OCI-LY3 (cell line): Measurements from ENCODE around the gene NDUFB10.

ENCODE experiments used
- H2AFZ ChIP-seq: fragments of 200-600, 300-600 bp; shearing (Covaris generic); 2 replicates; pipeline ENCODE4 v1.6.0; 2014; ENCODE audit warnings: antibody characterized with exemption, low read depth, low read length
- H3K27ac ChIP-seq: fragments of 200-600, 300-600 bp; sonication (generic); 2 replicates; pipeline ENCODE4 v1.5.1; 2014; ENCODE audit warnings: mild to moderate bottlenecking, low read length, moderate library complexity, mixed read lengths
- H3K27me3 ChIP-seq: fragments of 200-600, 300-600 bp; sonication (generic); 2 replicates; pipeline ENCODE4 v1.6.1; 2014; ENCODE audit warnings: low read depth, low read length, mixed read lengths
- H3K36me3 ChIP-seq: fragments of 200-600, 300-600 bp; sonication (generic); replicated peaks from 2 replicates; pipeline ENCODE3; 2014; ENCODE audit warnings: low read depth, low read length, mixed read lengths
- H3K4me1 ChIP-seq: fragments of 300-600, 200-600 bp; sonication (generic); 2 replicates; pipeline ENCODE4 v1.6.1; 2014; ENCODE audit warnings: low read length, mixed read lengths
- H3K4me2 ChIP-seq: fragments of 200-600, 300-600 bp; sonication (generic); 2 replicates; pipeline ENCODE4 v1.6.1; 2014; ENCODE audit warnings: low read length, mixed read lengths
- H3K4me3 ChIP-seq: fragments of 300-600, 200-600 bp; sonication (generic); 2 replicates; pipeline ENCODE4 v1.5.1; 2014; ENCODE audit warnings: antibody characterized with exemption, mild to moderate bottlenecking, low read length, moderate library complexity
- H3K79me2 ChIP-seq: fragments of 300-600, 200-600 bp; shearing (Covaris generic); 2 replicates; pipeline ENCODE4 v1.6.1; 2014; ENCODE audit warnings: mild to moderate bottlenecking, low read length, mixed read lengths
- H3K9ac ChIP-seq: fragments of 300-600, 200-600 bp; shearing (Covaris generic); 2 replicates; pipeline ENCODE4 v1.6.0; 2014; ENCODE audit warnings: mild to moderate bottlenecking, low read length, moderate library complexity
- H3K9me3 ChIP-seq: fragments of 200-600, 300-600 bp; shearing (Covaris generic); 2 replicates; pipeline ENCODE4 v1.6.1; 2014; ENCODE audit warnings: low read length, mixed read lengths; ENCODE audit not compliant: insufficient read depth
- H4K20me1 ChIP-seq: fragments of 200-600, 300-600 bp; sonication (generic); 2 replicates; pipeline ENCODE4 v1.6.1; 2016; ENCODE audit warnings: low read length, mixed read lengths; ENCODE audit not compliant: insufficient read depth
- CTCF ChIP-seq: fragments of 200-600, 300-600 bp; sonication (generic); IDR thresholded peaks from 2 replicates; pipeline ENCODE4 v1.5.1; 2014; ENCODE audit warnings: antibody characterized with exemption, low read length, low read depth
- EZH2phosphoT487 ChIP-seq: fragments of 200-600 bp; shearing (Covaris generic); IDR thresholded peaks from 2 replicates; pipeline ENCODE4 v1.6.1; 2018; ENCODE audit warnings: antibody characterized with exemption, mixed run types, low read depth

The NDUFB10 gene

DNA sequence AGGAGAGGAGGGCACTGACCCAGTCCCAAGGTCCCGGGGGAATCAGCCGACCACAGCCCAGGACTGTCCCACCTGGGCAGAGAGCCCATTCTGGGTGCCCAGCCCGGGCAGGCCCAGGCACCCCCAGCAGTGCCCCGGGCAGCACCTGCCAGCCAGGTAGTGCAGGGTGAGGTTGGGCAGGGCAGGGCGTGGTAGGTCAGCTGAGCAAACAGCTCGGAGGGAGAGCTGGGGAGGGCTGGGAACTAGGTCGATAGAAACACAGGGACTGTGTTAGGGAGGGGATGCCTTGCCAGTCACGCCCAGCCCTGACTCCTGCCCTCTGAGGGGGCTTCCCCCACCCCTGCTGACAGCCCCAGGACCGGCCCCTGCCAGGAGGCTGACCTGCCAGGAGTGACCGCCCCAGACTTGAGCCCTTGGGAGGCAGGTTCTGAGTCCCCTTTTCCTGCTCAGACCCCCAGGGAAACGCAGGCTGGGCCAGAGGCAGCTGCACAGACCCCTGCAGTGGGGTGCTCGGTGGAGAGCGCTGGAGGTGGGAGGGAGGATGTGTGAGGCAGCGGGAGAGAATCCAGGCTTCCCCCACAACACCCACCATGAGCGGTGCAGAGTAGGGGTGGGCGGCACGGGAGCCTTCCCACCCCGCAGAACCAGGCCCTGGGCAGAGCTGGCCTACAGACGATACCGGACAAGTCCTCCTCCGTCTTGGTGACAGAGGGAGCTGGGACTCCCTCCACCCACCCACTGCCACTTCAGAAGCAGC, 45.8 kb upstream of the NDUFB10 start:
- no peak overlapping the region for H3K9ac ChIP-seq
- H3K4me2 ChIP-seq, result no peak overlapping the region
- no peaks in the 10 kb centered on the region for H4K20me1 ChIP-seq
- TF ChIP-seq EZH2phosphoT487, result no peak
- no peak for TF ChIP-seq CTCF
- H2AFZ ChIP-seq, result no peak overlapping the region
- no peaks in the 10 kb centered on the region for H3K4me1 ChIP-seq
- H3K27me3 ChIP-seq, result no peaks in the 10 kb centered on the region
- H3K27ac ChIP-seq, result no peak overlapping the region
- no peak overlapping the region for H3K4me3 ChIP-seq
- no peaks in the 10 kb centered on the region for H3K79me2 ChIP-seq
- H3K36me3 ChIP-seq, result no peaks in the 10 kb centered on the region
- no peaks in the 10 kb centered on the region for H3K9me3 ChIP-seq

DNA sequence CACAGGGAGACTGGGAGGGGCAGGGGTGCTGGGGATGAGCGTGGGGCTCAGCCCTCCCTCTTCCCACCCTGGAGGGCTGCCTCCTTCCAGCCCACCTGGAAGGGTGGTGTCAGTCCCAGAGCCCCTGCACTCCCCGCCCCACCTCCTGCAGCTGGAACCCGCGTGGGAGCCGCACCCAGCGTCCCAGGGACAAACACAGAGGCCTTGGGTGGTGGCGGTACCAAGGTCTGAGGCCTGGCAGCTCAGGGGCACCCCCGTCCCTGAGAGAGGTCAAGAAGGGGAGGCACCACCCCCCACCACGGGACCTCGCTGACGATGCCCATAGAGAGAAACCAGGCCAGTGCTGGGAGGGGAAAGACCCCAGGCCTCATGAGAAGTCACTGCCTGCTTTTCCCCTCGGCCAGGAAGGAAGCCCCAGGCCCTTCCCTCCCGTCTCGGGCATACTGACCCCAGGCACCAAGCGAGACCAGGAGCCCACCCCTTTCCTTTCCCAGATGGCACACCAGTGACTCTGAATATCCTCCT, 45.2 kb upstream of the NDUFB10 start:
- Histone ChIP-seq H3K4me2 (no peak overlapping the region), H3K79me2 (no peaks in the 10 kb centered on the region)

DNA sequence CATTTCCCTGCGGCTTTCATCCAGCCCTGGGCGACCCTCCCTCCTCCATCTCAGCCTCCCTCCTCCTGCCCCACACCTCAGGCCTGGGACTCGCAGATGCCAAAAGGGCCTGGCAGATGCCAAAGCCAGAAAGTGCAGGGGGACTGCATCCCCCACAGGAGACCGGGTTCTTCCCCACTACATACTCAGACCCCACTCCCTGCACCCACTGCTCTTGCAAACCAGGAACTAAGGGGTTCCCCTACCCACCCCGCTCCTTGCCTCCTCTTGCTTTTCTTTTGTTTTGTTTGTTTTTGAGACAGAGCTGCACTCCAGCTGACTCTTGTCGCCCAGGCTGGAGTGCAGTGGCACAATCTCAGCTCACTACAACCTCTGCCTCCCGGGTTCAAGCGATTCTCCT, 44.4 kb upstream of the NDUFB10 start:
- no peak overlapping the region for H3K4me3 ChIP-seq
- TF ChIP-seq CTCF, result no peak
- no peak for TF ChIP-seq EZH2phosphoT487
- H3K9ac ChIP-seq, result no peak overlapping the region
- H3K79me2 ChIP-seq, result no peaks in the 10 kb centered on the region
- no peaks in the 10 kb centered on the region for H3K27me3 ChIP-seq
- H3K27ac ChIP-seq, result no peak overlapping the region
- H3K4me1 ChIP-seq, result no peaks in the 10 kb centered on the region
- H2AFZ ChIP-seq, result no peak overlapping the region
- no peaks in the 10 kb centered on the region for H3K9me3 ChIP-seq
- no peak overlapping the region for H3K4me2 ChIP-seq
- H3K36me3 ChIP-seq, result no peaks in the 10 kb centered on the region
- no peaks in the 10 kb centered on the region for H4K20me1 ChIP-seq

More for the DNA sequence above, 45.2 kb upstream of the NDUFB10 start:
- no peak overlapping the region for H3K27ac ChIP-seq
- H4K20me1 ChIP-seq, result no peaks in the 10 kb centered on the region
- H3K4me1 ChIP-seq, result no peaks in the 10 kb centered on the region
- H3K4me3 ChIP-seq, result no peak overlapping the region
- no peak overlapping the region for H2AFZ ChIP-seq
- no peak overlapping the region for H3K9ac ChIP-seq
- TF ChIP-seq EZH2phosphoT487 (no peak), CTCF (no peak)
- H3K27me3 ChIP-seq, result no peaks in the 10 kb centered on the region
- no peaks in the 10 kb centered on the region for H3K36me3 ChIP-seq
- no peaks in the 10 kb centered on the region for H3K9me3 ChIP-seq

DNA sequence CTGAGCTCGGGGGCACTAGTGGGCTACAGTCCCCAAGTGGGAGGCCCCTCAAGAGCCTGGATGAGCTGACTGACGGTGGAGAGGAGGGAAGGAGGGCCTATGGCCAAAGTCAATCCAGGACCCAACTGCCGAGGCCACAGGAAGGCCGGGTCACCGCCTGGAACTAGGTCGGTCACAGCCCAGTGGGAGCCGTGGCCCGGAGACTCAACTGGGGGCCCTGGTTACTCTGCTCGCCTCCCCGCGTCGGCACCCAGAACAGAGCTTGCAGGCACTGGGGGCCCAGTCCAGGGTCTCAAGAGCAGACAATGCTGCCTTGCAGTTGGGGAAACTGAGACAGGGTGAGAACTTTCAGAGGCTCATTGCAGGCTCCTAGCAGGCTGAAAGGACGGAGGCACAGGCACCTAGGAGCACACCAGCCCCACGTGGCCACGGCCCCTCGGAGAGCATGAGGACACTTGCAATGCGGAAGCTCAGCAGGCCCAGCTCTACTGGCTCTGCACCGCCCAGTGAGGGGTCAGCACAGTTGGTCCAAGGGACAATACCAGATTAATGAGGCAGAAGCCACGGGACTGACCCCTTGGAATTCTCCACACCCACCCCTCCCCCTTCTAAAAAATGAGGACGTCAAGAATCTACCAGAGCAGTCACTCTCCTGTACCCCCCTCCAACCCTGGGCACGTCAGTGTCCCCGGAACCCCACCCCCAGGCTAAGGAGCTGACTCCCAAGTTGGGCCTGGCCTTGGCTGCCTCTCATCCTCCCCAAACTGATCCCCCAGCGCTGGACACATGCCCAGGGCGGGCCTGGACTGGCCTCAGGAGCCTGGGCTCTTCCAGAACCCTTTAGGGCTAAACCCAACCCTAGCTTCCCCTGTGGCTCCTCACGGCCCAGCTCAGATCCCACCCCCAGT, 43.4 kb upstream of the NDUFB10 start:
- Histone ChIP-seq H2AFZ (no peak overlapping the region), H3K4me2 (no peak overlapping the region), H3K4me1 (no peaks in the 10 kb centered on the region), H3K27ac (no peak overlapping the region), H3K9me3 (no peaks in the 10 kb centered on the region), H3K27me3 (0 out of 2 replicates have a peak, but pooled peaks cover 2% of the 10 kb centered on the region), H4K20me1 (no peaks in the 10 kb centered on the region), H3K79me2 (no peaks in the 10 kb centered on the region), H3K9ac (no peak overlapping the region), H3K36me3 (no peaks in the 10 kb centered on the region), H3K4me3 (no peak overlapping the region)
- TF ChIP-seq EZH2phosphoT487, result no peak
- no peak for TF ChIP-seq CTCF
